Esophagus muscularis mucosa (tissue), 4 donors: ENCODE measurements around the gene AUTS2. TPM values are rescaled to one million over a fixed set of nuclear protein-coding genes. Genes with fewer than 3 reads are reported as not detected.

Source experiments
- DNase-seq: peaks from one replicate; pipeline ENCODE4 v3.0.0-alpha.2; 2017; ENCODE audit errors: extremely low spot score
- H3K27ac ChIP-seq, 4 donors: fragments of 200-600 bp; sonication (generic); replicated peaks in 1 of 4; 1 replicate in 3 of 4; 2 replicates in 1 of 4; pipeline ENCODE4 v1.5.1; 2016 to 2019; ENCODE audit warnings: mild to moderate bottlenecking in 1 of 4
- H3K27me3 ChIP-seq, 4 donors: fragments of 200-600 bp; sonication (generic); one replicate each; pipeline versions ENCODE4 v1.5.1 to v1.6.0; 2016 to 2019
- H3K36me3 ChIP-seq, 4 donors: fragments of 200-600 bp; sonication (generic); one replicate each; pipeline ENCODE4 v1.5.1; 2016 to 2019
- H3K4me1 ChIP-seq, 4 donors: fragments of 200-600 bp; sonication (generic); one replicate each; pipeline ENCODE4 v1.5.1; 2016 to 2019
- H3K4me3 ChIP-seq, 4 donors: fragments of 200-600 bp; sonication (generic); 1 replicate in 2 of 4; 2 replicates in 2 of 4; pipeline ENCODE4 v1.5.1; 2016 to 2019; ENCODE audit warnings: mild to moderate bottlenecking in 4 of 4, moderate library complexity in 1 of 4
- H3K9me3 ChIP-seq, 4 donors: fragments of 200-600 bp; sonication (generic); 1 replicate in 3 of 4; 2 replicates in 1 of 4; pipeline ENCODE4 v1.5.1; 2016 to 2019
- CTCF ChIP-seq, 3 experiments: fragments of 200-600 bp in 2 of 3; fragments of 450-650 bp in 1 of 3; sonication (generic) in 2 of 3; IDR thresholded peaks; one replicate each; pipeline ENCODE4 v1.5.1; 2017 to 2019; ENCODE audit warnings: antibody characterized with exemption in 3 of 3, mild to moderate bottlenecking in 2 of 3, moderate library complexity in 1 of 3
- EP300 ChIP-seq: sonication (generic); formaldehyde crosslinking; IDR thresholded peaks from one replicate; pipeline ENCODE4 v1.6.1; 2017; ENCODE audit warnings: antibody characterized with exemption
- POLR2A ChIP-seq: fragments of 450-650 bp; IDR thresholded peaks from one replicate; pipeline ENCODE4 v1.6.1; 2017; ENCODE audit warnings: antibody characterized with exemption, moderate library complexity, mild to moderate bottlenecking, low read depth
- POLR2AphosphoS5 ChIP-seq, 2 donors: sonication (generic); formaldehyde crosslinking; IDR thresholded peaks; one replicate each; pipeline ENCODE4 v1.6.1; 2017; ENCODE audit warnings: antibody characterized with exemption in 2 of 2
- WGBS: methylation state at CpG from one replicate; pipeline ENCODE4 v1.1.5; 2018; 5-methylcytosine and 5-hydroxymethylcytosine counted together
- intact Hi-C: fragments of 100-400 bp; cut with DNase I; formaldehyde crosslinking; loops from one replicate; pipeline ENCODE4 v1.15.1; 2023
- total RNA-seq, 4 donors: library from RNA; depleted of rRNA; stranded (reverse); fragments of >200 nt; gene quantifications; one replicate each; pipeline versions ENCODE4 v1.1.0 to v1.2.1, GENCODE V29; 2016

The AUTS2 gene
- total RNA-seq, 4 donors from 2014 or later = 18.5 to 44.9 (median 34.2) TPM

GRCh38 chr7:69761290-69761922 lies 163.1 kb downstream of the AUTS2 start:
- no peak for TF ChIP-seq POLR2A
- TF ChIP-seq CTCF (IDR thresholded peaks at IDR 0.05) = no peak
- TF ChIP-seq EP300 = no peak
- no peak for TF ChIP-seq POLR2AphosphoS5 (IDR thresholded peaks at IDR 0.05)
- Histone ChIP-seq H3K27ac (no peak overlapping the region), H3K36me3 (no peaks in the 10 kb centered on the region), H3K9me3 (no peaks in the 10 kb centered on the region), H3K27me3 (no peaks in the 10 kb centered on the region), H3K4me3 (no peak overlapping the region), H3K4me1 (peaks cover 5 to 36% (median 27%) of the 10 kb centered on the region in 4 donors)
- 65% methylated on average over 5 of the region's 5 CpGs for WGBS
- no peak for DNase-seq
- intact Hi-C loops = no loop called here

- H3K36me3 ChIP-seq = no peaks in the 10 kb centered on the region
- no peaks in the 10 kb centered on the region for H3K27me3 ChIP-seq
- intact Hi-C loops = no loop called here
- TF ChIP-seq POLR2A (no peak), POLR2AphosphoS5 (IDR thresholded peaks at IDR 0.05) (no peak)
- DNase-seq = no peak
- peaks cover 2 to 23% (median 15%) of the 10 kb centered on the region in 4 donors for H3K4me1 ChIP-seq
- H3K9me3 ChIP-seq = no peaks in the 10 kb centered on the region
- H3K27ac ChIP-seq = no peak overlapping the region
- WGBS = 96% methylated on average over 3 of the region's 3 CpGs
- no peak overlapping the region for H3K4me3 ChIP-seq
These were observed 164.6 kb downstream of the AUTS2 start for GRCh38 chr7:69762821-69763352.

GRCh38 chr7:69763513-69763912 lies 165.2 kb downstream of the AUTS2 start:
- no peak for DNase-seq
- Histone ChIP-seq H3K9me3 (no peaks in the 10 kb centered on the region), H3K4me3 (no peak overlapping the region), H3K36me3 (no peaks in the 10 kb centered on the region), H3K27me3 (no peaks in the 10 kb centered on the region), H3K4me1 (peaks cover 0 to 17% (median 10%) of the 10 kb centered on the region in 4 donors), H3K27ac (no peak overlapping the region)
- TF ChIP-seq POLR2A = no peak
- TF ChIP-seq EP300 = no peak
- no peak for TF ChIP-seq CTCF (IDR thresholded peaks at IDR 0.05)
- TF ChIP-seq POLR2AphosphoS5 (IDR thresholded peaks at IDR 0.05) = no peak
- 91% methylated on average over 3 of the region's 3 CpGs for WGBS
- intact Hi-C loops = no loop called here

DNA sequence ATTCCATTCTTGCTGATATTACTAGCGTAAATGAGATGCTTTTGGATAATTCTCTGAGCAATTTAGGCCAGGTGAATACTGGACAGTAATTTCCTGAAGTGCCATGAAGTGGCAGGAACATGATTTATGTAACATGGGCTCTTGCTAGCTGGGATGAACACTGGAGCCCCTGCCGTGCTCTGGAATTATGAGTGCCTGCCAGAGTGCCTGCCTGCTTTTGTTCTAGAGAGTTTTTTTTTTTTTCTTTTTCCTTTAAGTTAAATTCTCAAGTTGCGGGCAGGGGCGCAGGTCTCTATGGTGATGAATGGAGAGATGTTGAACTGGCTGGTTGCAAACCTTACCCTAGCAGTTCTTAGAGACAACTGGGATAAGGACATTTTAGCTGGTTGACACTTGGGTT lies 165.9 kb downstream of the AUTS2 start:
- Histone ChIP-seq H3K4me1 (peaks cover 4 to 18% (median 10%) of the 10 kb centered on the region in 4 donors), H3K4me3 (no peak overlapping the region), H3K9me3 (no peaks in the 10 kb centered on the region), H3K27ac (no peak overlapping the region), H3K36me3 (no peaks in the 10 kb centered on the region), H3K27me3 (no peaks in the 10 kb centered on the region)
- 91% methylated on average over 4 of the region's 4 CpGs for WGBS
- TF ChIP-seq POLR2AphosphoS5 (IDR thresholded peaks at IDR 0.05) (no peak), EP300 (no peak), CTCF (IDR thresholded peaks at IDR 0.05) (no peak), POLR2A (no peak)
- intact Hi-C loops = no loop called here
- no peak for DNase-seq

- Histone ChIP-seq H3K27me3 (no peaks in the 10 kb centered on the region), H3K9me3 (no peaks in the 10 kb centered on the region), H3K4me1 (peaks cover 4 to 23% (median 12%) of the 10 kb centered on the region in 4 donors), H3K4me3 (no peak overlapping the region), H3K36me3 (no peaks in the 10 kb centered on the region), H3K27ac (no peak overlapping the region)
- intact Hi-C loops = no loop called here
- WGBS = 97% methylated on average over 2 of the region's 2 CpGs
- no peak for DNase-seq
- TF ChIP-seq POLR2A = no peak
- TF ChIP-seq POLR2AphosphoS5 (IDR thresholded peaks at IDR 0.05) = no peak
- TF ChIP-seq EP300 = no peak
- no peak for TF ChIP-seq CTCF (IDR thresholded peaks at IDR 0.05)
These were observed 166.4 kb downstream of the AUTS2 start for GRCh38 chr7:69764681-69765080.
